ENCODE measurements around the gene RHEBL1.

The RHEBL1 gene

DNA sequence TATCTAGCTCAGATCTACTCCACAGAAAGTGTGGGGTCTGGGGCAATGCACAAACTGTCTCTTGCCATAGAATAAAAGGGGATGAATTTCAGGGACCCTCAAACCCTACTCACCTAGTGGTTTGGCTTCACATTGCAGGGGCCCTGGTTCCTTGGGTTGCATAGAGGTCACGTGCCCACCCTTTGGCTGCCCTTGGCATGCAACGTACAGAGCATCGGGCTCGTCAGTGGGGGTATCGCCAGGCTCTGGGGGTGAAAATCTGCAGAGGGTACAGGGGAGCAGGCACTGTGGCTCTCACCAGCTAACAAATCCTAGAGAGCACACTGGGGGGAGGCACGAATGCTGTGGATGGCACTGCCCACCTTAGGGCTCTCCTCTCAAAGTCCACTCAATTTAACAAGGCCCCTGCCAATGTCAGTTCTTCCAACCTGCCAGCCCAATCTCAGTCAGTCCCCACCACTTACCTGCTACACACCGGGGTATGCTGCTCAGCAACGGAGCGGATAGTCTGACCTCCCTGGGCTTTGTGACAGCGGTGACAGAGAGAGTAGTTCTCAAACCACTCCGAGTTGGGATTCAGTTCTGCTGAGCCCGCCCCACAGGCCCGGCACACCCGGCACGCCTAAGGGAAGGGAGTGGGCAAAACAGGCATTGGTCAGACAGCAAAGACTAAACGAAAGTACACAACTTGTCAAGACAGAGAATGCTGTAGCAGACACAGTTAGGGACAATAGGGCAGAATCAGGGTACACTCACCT lies 17.1 kb downstream of the RHEBL1 start:
- no peak for DNase-seq

DNA sequence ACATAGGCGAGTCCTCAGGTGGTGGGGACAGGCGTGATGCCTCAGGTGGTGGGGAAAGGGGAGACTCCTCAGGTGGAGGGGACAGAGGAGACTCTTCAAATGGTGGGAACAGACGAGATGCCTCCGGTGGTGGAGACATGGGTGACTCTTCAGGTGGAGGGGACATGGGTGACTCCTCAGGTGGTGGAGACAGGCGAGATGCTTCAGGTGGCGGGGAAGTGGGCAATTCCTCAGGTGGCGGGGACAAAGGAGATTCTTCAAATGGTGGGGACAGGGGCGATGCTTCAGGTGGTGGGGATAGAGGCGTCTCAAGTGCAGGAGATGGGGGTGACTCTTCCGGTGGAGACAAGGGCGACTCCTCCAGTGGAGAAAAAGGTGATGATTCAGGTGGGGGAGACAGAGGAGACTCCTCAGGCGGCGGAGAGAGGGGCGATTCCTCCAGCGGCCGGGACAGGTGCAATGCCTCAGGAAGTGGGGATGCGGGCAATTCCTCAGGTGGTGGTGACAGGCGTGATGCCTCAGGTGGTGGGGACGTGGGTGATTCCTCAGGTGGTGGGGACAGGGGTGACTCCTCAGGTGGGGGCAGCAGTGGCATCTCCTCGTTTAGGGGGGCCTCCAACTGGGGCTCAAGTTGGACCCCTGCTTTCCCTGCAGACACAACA lies 17.9 kb downstream of the RHEBL1 start:
- DNase-seq = no peak

DNA sequence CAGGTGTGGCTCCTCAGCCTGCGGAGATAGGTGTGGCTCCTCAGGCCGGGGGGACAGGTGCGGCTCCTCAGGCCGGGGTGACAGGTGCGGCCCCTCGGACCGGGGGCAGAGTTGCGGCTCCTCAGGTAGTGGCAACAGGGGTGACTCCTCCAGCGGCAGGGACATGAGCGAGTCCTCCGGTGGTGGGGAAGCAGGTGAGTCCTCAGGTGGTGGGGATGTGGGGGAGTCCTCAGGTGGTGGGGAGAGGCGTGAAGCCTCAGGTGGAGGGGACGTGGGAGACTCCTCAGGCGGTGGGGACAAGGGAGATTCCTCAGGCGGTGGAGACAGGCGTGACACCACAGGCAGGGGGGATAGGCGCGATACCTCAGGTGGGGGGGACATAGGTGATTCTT lies 18.4 kb downstream of the RHEBL1 start:
- no peak for DNase-seq

DNA sequence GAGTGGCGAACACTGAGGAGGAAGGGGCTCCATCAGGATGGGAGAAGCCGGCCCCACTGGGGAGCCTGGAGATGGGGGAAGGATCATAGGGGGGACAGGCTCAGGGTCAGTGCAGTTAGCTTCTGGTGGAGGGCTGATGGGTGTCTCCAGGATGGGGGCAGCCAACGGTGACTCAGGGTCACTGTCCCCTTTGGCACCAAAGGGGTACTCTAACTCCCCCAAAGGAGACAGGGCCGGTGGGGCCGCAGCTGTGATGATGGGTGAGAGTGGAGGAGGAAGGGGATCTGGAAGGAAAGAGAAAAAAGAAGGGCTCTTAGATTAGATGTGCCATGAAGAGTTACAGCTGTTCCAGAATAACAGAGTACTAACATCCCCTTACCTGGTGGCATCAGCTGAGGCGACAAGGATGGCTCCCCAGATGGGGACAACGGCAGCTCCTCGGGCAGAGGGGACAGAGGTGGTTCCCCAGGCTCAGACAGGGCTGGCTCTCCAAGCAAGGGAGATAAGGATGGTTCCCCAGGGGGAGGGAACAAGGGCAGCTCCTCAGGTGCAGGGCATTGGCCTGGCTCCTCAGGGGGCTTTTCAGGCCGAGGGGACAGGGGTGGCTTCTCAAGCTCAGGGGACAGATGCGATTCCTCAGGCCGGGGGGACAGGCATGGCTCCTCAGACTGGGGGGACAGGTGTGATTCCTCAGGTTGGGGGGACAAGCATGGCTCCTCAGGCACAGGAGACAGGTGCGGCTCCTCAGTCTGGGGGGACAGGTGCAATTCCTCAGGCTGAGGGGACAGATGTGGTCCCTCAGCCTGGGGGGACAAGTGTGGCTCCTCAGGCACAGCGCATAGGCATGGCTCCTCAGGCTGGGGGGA lies 19.0 kb downstream of the RHEBL1 start:
- DNase-seq = no peak

DNA sequence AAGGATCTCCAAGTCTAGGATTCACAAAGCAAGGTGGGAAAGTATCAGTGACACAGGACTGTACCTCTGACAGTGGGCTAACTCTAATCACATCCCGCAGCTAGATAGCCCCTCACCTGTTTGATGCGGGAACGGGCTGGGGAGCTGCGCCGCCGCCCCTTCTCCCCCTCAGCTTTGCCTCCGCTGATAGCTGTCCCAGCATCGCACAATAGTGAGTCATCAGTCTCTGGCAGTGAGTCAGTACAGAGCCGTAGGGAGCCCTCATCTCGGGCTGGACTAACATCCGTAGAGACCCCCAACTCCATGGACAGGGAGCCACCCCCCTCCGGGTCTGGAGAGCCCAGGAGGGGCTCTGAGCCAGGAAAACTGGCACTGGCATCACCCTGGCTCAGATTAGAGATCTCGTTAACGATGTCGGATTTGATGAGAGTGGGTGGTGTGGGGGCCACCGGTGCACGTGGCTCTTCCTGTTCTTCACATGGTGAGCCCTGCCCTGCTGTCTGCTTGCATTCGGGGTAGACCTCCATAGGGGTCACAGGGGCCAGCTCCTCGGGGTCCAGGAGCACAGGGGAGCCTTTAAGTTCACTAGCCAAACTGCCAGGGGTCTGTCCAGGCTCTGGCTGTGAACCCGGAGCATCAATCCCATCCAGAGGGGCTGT lies 20.1 kb downstream of the RHEBL1 start:
- no peak for DNase-seq

DNA sequence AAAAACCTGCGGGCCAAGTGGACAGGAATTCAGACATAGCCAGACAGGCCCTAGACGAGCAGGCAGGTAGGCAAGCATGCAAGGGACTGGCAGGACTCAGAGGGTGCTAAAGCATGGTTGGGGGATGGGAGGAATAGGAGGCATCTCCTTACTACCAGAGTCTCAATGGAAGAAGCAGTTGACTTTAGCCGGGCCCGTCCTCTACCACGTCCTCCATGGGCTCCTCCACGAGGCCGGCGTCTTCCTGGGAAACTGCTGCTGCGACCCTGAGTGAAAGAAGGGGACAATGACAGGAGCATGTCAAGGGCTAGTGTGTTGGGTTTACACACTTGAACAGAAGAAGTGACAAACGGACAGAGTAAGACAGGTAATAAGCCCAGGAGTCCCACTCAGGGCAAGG lies 20.8 kb downstream of the RHEBL1 start:
- no peak for DNase-seq

DNA sequence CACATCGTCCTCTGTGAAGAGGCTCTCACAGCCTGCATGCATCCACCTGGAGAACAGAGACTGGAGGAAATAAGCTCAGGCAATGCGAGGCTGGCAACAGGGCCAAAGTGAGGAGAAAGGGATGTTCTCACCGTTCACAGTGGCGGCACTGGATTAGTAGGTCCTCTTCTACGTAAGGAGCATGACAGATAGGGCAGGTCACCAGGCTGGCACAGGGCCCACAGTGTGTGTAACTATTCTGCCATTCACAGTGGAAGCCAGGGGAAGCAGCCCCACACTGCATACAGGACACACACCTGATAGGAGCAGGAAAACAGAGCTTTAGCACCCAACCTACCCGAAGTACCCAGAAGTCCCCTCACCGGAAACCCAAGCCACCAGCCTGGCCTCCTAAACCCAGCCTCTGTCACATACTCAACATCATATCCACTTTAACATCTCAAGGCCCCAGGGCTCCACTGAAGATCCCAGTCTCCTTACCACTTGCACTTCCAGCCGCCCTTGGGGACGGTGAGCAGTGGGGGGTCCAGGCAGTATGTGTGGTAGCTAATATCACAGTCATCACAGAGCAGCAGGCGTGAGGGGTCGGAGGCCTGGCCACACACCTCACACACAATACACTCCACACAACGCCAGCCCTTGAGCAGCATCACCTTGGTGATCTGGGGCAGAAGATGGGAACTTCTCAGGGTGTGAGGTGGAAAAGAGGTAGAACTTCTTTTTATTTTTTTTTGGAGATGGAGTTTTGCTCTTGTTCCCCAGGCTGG lies 23.5 kb downstream of the RHEBL1 start:
- no peak for DNase-seq

DNA sequence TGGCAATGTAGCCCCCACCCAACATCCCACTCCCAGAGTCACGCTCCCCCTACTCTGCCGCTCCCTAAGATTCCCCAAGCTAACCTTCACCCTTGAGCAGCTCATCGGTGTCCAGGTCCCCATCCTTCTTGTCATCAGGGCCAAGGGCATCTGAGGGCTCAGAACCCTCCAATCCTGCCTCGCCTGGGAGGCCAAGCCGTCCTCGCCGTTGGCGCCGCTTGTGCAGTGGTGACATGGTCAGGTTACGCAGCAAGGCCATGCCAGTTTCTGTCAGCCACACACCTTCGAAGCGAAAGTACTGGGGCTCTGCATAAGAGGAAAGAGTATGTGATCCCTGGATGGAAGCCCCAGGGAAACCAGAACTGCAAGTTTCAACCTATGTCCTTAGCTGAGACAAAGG lies 25.1 kb downstream of the RHEBL1 start:
- DNase-seq = no peak

DNA sequence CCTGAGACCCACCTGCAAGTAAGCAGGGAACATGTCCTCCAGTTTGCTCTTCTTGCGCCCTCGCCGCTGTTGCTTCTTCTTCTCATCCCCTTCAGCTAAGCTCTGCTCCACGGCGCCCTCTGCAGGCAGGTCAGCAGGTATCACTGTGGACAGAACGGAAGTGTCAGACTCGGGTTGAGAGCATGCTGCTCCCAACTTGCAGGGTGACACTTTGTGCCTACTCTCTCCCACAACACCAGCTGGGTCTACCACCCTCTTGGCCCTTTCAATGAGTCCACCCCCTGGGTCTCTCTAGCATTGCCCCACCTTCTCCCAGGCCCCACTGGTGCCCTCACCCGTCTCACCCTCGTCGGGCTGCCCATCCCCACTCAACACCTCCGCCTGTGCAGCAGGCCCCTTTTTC lies 25.9 kb downstream of the RHEBL1 start:
- DNase-seq = peak; percentile 83

DNA sequence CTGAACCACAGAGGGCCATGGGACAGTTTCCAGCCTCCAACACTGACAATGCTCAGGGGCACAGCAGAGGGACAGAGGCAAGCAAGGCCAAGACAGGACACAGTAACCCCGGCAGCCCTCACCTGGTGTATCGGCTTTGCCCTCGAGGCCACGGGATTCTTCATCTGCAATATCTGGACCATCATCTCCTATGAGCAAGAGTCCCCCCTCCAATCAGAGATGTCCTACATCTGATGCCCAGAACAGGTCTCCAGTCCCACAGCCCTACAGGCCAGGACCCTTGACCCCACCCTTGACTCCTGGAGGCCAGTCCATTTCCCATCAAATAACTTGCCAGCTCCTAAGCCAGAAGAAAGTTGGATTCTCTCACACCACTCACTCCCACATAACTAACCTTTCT lies 26.5 kb downstream of the RHEBL1 start:
- no peak for DNase-seq

DNA sequence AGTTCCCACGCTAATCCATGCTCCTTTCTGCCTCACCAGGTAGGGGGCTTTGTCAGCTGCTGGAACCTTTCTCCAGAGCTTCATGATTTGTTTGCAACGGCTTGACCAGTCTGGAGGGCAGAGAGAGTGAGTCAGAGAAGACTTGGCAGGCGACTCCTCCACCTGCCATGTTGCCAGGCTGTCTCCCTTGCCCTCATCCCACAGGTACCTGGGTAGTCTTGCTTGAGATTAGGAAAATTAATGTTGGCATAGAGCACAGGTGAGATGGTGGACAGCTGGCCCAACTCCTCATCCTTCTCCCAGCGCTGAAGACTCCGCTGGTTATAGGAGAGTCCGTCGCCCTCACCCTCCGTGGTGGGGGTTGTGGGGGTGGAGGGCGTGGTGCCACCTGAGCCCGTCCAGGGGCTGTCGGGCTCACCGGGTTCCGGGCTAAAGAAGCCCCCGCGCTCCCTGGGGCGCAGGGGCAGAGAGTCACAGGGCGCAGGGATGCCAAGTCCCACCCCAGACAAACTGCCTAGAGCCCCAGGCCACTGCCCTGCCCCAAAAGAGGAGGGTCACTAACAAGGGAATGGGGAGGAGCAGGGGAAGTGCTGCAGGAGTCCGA lies 27.8 kb downstream of the RHEBL1 start:
- no peak for DNase-seq

DNA sequence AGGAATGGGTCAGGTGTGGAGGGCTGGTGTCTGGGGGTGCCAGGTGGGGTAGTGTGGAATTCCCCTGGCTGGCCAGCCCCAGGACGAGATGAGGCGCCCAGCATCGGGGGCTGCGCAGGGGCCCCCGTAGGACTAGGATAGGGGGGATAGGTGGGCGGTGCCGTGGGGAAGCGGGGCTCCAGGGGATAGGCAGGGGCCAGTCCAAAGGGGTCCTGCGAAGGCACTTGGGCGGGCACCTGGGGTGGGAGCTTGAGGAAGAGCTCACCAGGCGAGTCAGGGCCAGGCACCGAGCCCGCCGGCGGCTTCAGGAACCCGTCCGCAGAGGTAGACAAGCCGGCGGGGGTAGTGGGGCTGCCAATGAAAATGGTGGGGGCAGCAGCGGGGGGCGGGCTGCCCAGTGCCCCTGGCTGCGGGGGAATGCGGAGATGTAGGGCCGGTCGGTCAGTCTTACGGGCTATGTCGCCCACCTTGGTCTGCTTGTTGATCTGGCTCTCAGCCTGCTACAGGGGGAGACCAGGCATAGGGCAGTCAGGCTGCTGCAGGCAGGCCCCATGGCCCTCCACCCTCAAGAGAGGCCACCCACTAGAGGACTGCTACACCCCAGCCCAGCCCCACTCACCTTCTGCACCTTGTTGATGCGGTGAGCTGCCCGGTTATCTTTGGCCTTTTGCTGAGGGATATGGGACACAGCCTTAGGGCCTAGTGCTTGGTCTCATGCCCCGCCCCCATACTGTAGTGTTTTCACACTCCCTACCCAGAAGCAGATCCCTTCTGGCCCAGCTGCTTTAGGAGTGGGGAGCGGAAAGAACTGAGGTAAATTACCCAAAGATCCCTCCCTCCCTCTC lies 28.5 kb downstream of the RHEBL1 start:
- no peak for DNase-seq

DNA sequence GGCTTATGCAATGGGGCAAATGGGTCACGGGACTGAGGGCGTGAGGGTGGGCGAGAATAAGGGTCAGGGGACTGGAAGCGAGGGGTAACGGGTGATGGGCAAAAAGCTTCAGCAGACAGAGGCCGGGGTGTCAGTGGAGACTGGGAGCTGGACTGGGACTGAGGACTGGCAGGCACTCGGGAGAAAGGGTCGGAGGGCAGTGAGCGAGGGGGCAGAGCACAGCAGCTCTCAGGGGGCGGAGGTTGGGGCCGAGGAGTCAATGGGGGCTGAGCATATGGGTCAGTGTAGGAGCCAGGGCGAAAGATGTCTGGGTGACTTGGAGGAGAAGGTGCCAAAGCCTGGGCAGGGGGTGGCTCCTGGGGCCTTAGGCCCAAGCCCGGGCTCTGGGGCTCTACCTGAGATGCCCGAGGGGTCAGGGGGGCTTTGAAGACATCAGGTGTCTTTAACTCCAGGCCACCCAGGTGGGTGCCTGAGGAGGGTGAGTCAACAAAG lies 29.4 kb downstream of the RHEBL1 start:
- DNase-seq = no peak

DNA sequence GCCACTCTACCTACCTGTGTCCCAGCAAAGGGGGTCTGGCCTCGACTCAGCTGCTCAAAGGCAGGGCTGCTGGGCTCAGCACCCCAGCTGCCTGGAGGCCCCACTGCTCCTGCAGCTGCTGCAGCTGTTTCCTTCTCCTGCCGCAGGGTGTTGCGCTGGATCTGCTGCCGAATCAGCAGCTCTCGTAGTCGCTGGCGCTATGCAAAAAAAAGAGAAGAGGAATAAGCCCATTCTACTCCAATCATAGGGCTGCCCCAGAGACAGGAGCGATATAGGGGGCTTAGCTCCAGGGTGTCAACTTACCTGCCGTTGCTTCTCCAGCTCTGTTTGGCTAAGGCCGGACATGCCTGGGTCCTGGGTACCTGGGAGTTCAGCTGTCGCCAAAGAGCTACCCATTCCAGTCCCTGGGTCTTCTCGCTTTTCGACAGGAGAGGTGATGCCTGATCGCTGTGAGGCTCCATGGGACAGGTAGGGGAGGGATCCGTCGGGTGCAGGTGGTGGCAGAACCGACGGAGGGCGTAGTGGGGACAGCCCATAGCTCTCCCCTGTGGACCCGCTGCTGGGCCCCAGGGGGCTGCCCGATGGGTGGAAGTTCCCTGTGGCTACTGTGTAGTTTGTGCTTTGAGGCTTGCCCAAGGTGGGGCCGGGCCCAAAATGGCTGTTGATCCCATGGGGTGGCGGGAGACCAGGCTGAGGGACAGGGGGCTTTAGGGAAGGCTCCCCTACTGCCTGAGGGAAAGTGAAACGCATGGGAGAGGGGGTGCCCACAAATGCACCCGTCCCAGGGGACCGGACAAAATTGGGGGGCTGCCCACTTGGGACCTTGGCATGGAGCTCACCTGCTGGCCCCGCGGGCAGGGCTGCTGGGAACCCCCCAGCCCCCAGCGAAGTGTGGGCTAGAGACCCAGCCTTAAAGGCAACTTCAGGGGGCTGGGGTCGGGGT lies 30.1 kb downstream of the RHEBL1 start:
- no peak for DNase-seq

DNA sequence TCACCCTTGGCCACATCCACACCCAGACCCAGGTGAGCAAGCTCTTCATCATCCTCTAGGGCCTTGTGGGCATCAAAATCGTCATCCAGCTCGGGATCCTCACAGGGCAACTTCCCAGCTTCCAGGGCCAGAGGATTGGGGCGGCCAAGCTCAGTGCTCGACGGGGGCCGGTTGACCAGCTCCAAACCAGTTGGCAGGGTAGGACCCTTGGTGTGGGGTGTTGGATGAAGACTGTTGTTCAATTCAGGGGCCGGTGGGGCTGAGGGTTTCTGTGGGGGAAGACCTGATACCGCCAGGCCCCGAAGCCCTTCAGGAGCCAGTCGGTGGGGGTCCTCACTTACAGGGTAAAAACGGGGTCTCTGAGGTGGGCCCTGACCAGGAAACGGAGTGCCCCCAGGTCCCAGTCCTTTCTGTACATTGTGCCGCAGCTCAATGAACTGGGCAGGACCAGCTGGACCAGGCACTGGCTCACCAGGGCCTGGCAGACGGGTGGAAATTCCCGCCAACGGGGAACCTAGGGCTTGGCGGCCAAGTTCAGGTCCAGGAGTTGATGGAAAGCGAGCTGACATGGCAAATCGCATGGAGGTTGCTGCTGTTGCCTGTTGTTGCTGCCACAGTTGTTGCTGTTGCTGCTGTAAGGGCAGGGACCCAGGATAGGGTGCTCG lies 31.4 kb downstream of the RHEBL1 start:
- no peak for DNase-seq

DNA sequence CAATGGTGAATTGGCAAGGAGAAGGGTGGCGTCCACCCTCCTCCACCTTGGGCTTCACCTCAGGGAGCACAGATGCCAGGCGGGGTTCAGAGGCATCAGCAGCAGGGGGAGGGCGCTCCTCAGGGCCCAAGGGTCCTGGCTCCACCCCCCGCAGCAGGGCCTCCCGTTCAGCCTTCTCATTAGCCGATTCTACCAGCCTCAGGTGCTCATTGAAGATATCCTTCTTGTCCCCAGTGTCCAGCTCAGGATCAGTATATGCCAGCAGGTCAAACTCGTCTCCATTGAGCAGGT lies 31.9 kb downstream of the RHEBL1 start:
- no peak for DNase-seq

DNA sequence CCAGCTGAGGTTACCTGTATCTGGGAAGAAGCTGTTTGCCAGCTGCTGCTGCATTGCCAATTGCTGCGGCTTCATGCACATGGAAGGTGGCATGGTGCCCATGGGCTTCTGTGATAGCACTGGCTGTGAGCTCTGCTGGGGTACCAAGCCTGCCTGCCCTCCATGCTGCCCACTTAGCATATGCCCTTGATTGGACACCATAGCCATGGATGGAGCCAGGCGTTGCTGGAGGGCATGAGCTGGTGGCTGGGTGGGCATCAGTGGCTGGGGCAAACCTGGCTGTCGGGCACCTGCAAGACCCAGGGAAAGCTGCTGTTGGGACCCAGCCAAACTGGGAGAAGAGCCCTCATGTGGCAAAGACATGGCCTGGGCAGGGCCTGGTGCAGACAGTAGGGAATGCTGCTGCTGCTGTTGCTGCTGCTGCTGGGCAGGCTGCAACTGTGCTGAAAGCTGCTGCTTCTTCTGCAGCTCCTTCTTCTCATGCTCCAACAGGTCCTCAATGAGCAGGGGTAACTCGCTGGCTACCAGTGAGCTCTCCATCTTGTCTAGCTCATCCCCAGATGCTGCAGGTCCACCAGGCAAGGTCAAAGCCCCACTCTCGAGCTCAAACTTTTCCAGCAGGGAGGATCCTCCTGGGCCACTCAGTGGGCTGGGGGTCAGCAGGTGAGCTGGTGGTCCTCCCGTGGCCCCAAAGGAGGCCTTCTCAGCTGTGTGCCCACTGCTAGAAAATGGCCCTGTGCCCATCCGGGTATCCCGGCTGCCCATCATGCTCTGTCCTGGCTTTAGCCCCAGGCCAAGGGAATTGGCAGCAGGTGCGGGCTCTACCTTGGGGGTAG lies 32.5 kb downstream of the RHEBL1 start:
- no peak for DNase-seq

DNA sequence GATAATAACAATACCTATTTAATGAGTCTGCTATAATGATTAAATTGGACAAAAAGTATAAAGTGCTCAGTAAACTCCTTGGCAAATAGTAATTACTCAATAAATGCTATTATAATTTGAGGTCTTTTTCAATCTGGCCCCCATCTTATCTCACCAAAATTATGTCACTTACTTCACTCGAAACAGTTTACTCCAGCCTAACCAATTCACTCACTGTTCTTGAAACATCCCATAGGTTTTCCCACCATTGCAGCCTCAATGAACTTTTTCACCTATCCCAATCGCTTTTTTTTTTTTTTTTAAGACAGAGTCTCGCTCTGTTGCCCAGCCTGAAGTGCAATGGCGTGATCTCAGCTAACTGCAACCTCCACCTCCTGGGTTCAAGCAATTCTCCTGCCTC lies 33.8 kb downstream of the RHEBL1 start:
- no peak for DNase-seq

DNA sequence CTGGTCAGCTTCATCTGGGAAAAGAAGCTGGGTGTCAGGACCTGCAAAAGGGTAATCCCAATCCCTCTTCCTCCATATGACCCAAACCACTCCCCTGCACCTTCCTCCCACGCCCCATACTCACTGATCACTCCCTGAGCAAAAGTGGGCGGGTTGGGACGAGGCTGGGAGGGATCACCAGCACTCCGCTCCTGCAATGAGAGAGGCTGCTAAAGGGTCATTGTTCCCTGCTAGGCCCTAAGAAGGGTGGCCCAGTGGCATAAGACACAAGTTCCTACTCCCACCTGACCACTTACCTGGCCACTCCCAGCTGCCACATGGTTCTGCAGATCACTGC lies 35.5 kb downstream of the RHEBL1 start:
- DNase-seq = no peak

All from CD4-positive, alpha-beta T cell treated with Interleukin-21 for 1 hour (primary cell).